SKM-1 (cell line): Measurements from ENCODE around the gene LTF.

Source experiments
- DNase-seq: peaks from one replicate; lab custom pipeline; 2025; ENCODE audit not compliant: unreplicated experiment; lab: John Stamatoyannopoulos, UW

Gene LTF

DNA sequence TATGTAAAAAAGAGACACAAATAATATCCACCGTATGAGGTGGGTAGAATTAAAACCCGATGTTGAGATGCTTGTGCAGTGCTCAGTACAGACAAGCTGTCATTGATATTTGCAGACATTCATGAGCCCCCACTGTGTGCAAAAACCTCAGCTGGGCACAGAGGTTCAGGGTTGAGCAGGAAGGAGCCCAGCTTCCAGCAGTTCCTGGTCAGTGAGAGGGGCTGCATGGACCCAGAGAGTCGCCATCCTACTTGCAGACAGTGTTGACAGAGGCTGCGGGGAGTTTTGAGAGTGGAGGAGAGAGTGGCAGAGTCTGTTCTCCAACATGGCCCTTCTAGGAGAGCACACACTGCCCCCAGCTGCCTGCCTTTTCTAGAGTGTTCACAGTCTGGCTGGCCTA, 6.1 kb upstream of the LTF start:
- DNase-seq: no peak

- peak; percentile 55 for DNase-seq
Measured at GRCh38 chr3:46469680-46470357, 5.1 kb upstream of the LTF start.

DNA sequence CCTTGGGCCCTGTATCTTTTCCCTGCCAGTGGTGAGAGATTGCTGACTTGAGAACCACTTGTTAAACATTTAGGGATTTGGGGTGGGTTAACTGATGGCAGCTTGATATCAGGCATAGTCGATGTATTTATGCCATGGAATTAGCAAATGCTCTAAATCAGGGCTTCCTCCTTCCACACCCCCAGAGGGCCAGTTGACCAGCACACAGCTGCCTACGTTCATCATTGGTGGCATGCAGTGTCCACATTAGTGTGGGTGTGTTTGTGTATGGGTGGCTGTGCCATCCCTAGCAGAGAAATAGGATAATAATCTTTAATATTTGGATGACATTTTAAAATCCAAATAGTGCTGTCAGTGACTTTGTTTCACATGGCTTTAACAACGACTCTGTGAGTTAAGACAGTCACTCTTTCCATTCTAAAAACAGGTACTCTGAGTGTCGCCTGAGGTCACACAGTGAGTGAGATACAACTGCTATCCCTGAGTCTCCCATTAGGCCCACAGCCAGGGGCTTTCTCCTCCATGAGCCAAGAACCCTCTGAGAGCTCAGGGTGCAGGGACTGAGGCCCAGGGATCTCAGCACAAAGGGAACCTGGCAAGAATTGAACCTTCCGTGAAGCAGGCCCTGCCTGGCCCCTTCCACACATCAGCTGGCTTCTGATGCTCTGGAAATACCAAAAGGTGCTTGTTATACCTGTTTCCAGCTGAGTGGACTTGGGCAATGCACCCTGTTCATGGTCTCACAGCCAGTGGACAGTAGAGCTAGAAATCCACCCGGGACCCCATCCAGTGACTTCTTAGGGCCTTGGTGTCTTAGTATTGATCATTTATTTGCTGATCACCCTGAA, 4.3 kb upstream of the LTF start:
- DNase-seq: no peak

DNA sequence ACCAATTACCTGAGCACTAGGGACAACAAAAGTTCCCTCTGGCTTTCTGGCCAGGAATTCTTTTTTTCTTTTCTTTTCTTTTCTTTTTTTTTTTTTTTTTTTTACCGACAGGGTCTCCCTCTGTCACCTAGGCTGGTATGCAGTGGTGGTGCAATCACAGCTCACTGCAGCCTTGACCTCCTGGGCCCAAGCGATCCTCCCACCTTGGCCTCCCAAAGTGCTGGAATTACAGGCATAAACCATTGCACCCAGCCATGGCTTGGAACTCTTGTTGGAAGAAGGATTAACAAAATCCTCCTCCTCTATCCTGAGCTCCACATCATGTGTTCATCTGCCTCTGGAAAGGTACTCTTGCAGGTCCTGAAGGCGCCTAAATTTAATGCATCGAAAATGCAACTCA, 2.9 kb upstream of the LTF start:
- no peak for DNase-seq

GRCh38 chr3:46466871-46467403, 2.2 kb upstream of the LTF start:
- DNase-seq: no peak

- no peak for DNase-seq
Measured at GRCh38 chr3:46466273-46466672, 1.6 kb upstream of the LTF start.

GRCh38 chr3:46465196-46465520, 453 bp upstream of the LTF start:
- DNase-seq: no peak

DNA sequence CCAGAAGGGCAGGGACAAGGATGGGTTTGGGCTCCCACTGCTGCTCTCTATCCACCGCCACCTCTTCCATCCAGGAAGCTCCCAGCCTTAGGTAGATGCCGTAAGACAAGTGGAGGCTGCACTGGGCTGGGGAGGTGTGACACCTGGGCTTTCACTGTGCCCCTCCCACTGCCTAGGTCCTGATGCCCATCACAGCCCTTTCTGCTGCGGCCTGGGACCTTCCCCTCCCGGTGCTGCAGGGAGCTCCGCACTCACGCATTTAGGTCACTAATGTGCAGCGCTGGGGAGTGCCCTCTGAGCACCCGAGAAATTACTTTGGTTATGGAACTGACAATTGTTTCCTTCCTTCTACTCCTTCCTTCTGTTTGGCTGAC, 850 bp downstream of the LTF start:
- no peak for DNase-seq

DNA sequence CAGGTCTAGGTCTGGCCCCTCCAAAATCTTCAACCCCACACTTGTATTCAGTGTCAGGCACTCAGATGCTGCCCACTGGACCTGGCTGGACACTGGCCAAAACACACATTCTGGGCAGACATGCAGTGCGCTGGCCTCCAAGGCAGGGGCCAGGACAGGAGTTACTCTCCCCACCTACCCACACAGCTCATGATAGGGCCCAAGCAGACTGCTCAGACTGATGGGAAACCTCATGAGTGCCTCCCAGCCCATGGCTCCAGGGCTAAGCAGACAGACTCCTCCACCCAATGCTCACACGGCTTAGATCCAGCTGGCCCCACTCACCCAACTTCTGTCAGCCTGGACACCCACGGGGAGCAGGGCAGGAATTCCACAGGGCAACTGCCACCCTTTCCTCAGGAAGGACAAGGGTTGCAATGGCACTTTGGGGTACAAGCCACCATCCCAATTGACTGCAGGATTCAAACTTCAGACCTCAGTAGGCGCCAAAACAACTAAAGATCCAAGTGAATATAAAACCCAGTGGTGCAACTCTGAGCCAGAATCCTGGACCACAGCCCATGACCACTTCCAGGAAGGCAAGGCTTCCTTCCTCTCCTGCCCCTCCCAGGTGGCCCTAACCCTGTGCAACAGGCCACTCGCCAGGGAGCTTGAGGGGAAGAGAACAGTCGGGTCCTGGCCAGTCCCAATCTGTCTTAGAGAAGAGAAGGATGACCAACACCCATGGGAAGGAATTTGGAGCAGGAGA, 1.4 kb downstream of the LTF start:
- no peak for DNase-seq

- DNase-seq: no peak
Measured at GRCh38 chr3:46462511-46462910, 2.2 kb downstream of the LTF start.

- no peak for DNase-seq
Measured at GRCh38 chr3:46462111-46462510, 2.6 kb downstream of the LTF start.

- DNase-seq: no peak
Measured at GRCh38 chr3:46460051-46460450, 4.7 kb downstream of the LTF start.

DNA sequence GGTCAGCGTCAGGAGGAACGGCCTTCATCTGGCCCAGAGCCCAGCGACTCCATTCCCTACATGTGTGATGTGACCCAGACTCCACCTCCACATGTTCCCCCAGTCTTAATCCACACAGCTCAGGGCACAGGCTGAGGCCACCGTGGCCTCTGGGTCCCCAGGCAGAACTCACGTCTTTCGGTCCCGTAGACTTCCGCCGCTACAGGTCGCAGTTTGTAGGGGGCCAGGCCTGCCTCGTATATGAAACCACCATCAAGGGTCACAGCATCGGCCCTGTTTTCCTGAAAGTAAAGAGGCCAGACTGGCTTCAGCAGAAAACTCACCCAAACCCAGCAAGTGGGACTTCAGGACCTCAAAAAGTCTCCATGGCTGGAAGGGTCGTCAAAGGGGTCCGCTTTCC, 8.6 kb downstream of the LTF start:
- no peak for DNase-seq

DNA sequence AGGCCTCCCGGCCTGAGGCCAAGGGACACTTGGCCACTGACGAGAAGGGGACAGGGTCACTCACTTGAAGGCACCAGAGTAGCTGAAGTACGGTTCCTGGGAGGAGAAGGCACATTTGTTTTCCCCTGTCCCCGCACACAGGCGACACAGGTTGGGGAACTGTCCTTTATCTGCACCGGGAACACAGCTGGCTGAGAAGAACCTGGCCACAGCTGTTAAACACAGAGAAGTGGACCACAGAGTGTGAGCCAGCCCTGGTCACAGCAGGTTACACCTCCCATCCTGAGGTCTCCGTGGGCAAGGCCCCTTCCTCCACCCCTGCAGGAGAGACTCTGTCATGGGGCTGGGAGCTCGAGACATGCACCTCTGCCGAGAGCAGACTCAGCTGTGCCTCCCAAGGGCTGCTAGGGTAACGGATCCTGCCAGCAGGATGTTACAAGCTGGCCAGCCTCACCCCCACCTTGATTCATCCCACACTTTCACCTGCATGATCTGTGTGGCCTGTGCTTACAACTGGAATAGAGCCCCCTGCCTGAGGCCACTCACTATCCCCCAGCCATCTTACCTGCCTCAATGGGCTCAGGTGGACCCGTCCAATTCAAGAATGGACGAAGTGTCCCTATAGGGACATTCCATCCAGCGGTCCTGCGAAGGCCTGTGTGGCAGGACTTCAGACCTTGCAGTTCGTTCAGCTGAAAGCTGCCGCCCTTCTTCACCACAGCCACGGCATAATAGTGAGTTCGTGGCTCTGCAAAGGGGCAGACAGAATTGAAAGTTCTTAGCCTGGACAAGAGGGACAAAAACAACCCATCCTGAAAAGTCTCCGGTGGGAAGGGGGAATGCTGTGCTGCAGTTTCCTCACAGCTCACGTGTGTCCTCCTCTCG, 9.2 kb downstream of the LTF start:
- DNase-seq: no peak

DNA sequence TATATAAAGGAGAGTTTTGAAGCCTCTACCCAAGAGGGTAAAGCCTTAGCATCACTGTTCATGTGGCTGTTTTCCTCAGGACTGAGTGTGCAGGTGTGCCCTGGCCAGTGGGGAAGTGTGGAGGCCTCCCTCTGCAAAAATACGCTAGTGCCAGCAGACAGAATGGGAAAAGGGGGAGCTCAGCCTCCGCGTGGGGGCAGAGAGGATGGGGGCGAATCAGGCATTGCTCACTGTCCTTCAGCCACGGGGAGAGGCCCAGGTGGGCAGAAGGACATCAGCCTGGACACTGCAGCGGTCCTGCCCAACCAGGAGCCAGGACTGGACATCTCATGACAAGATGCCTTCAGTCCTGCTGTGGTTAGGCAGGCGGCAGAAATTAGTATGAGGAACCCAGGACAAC, 10.1 kb downstream of the LTF start:
- no peak for DNase-seq

DNA sequence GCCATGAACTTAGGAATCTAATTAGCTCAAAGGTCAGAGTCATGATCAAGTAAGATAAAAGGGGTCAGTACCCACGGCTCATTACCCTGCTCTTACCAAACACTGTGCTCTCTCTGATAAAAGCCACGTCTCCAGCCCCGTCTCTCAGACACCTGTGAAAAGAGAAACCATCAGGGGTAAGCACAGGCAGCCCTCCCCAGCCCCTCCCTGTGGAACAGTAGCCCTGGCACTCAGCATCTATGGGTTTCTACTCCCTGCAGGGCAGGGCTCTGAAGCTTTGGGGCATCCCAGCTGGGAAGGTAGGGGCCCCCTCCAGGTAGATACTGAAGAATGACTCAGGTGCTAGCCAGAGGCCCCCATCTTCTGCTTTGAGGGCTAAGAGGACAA, 10.5 kb downstream of the LTF start:
- no peak for DNase-seq

DNA sequence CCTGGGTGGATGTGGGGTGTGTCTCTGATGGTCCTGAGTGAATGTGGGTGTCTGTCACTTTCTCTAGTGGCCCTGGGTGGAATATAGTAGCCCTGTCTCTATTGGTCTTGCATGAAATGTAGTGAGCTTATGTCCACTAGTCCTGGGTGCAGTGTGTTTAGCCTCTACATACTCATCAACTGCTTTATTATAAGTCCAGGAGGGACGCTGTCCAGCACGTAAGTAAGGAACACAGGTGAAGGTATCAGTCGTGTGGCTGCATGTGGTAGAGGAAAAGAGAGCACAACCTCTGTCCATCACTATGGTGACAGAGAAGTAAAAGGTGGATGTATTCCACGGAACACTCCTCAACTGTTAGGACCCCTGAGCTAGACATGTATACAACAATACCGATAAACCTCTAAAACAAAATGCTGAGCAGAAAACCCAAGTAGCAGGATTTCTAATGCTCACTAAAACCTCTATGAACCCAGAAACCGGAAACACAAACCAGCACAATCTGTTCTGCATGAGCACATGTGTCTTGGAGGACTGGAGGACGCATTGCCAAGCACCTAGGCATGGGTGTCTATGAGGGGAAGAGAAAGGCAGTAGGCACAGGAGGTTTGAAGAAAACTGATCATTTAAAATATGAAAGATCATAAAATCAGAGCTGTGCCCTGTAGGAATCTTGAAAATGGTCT, 11.0 kb downstream of the LTF start:
- no peak for DNase-seq

- no peak for DNase-seq
Measured at GRCh38 chr3:46449755-46450552, 14.8 kb downstream of the LTF start.

DNA sequence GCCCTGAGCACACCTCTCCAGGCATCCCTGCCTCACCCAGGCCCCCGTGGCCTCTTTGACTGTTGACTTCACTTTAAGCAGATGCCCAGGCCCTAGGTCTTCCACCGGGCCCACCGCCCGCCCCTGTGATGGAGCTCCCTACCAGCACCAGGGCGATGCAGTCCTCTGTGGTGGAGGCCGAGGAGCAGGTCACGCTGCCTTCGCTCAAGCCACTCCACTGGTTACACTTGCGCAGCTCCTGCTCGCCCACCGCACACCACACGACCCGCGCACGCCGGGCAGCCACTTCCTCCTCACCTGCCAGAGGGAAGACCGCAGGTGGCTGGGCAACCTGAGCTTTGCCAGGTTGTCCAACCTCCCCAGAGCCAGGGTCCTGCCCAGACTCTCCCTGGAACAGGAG, 16.0 kb downstream of the LTF start:
- no peak for DNase-seq
